ENCODE measurements around the gene PFAS. TPM values are rescaled to one million over a fixed set of nuclear protein-coding genes. Genes with fewer than 3 reads are reported as not detected.

PFAS gene
- total RNA-seq, 1 donor from 2014 or later = 82.6 TPM

GRCh38 chr17:8266648-8267479 lies 17.8 kb downstream of the PFAS start:
- DNase-seq (ENCODE audit: low spot score) = no peak

GRCh38 chr17:8267480-8268147 lies 18.5 kb downstream of the PFAS start:
- DNase-seq (ENCODE audit: low spot score) = no peak

- no peak for DNase-seq (ENCODE audit: low spot score)
Measured at GRCh38 chr17:8268550-8269298, 19.6 kb downstream of the PFAS start.

GRCh38 chr17:8272421-8272820 lies 23.3 kb downstream of the PFAS start:
- DNase-seq (ENCODE audit: low spot score) = no peak

GRCh38 chr17:8273884-8274444 lies 24.9 kb downstream of the PFAS start:
- DNase-seq (ENCODE audit: low spot score) = no peak

GRCh38 chr17:8274816-8275215 lies 25.7 kb downstream of the PFAS start:
- DNase-seq (ENCODE audit: low spot score) = no peak

GRCh38 chr17:8275421-8276290 lies 26.6 kb downstream of the PFAS start:
- DNase-seq (ENCODE audit: low spot score) = no peak

GRCh38 chr17:8277317-8277716 lies 28.2 kb downstream of the PFAS start:
- no peak for DNase-seq (ENCODE audit: low spot score)

- DNase-seq (ENCODE audit: low spot score) = no peak
Measured at GRCh38 chr17:8282345-8282744, 33.3 kb downstream of the PFAS start.

GRCh38 chr17:8283356-8283755 lies 34.3 kb downstream of the PFAS start:
- DNase-seq (ENCODE audit: low spot score) = no peak

- DNase-seq (ENCODE audit: low spot score) = no peak
Measured at GRCh38 chr17:8284126-8284525, 35.0 kb downstream of the PFAS start.

GRCh38 chr17:8285270-8286181 lies 36.4 kb downstream of the PFAS start:
- DNase-seq (ENCODE audit: low spot score) = no peak

- DNase-seq (ENCODE audit: low spot score) = no peak
Measured at GRCh38 chr17:8287651-8288335, 38.7 kb downstream of the PFAS start.

GRCh38 chr17:8288336-8289102 lies 39.4 kb downstream of the PFAS start, which contains the start of gene RANGRF:
RANGRF (plus strand) TSS chr17:8288670; CDS start chr17:8288789, 119 bp downstream.
- peak; percentile 93 for DNase-seq (ENCODE audit: low spot score)

GRCh38 chr17:8289103-8289397 lies 40.0 kb downstream of the PFAS start:
- DNase-seq (ENCODE audit: low spot score) = no peak

GRCh38 chr17:8290043-8290442 lies 41.0 kb downstream of the PFAS start:
- no peak for DNase-seq (ENCODE audit: low spot score)

GRCh38 chr17:8292639-8293395 lies 43.7 kb downstream of the PFAS start:
- DNase-seq (ENCODE audit: low spot score) = no peak

GRCh38 chr17:8294361-8294760 lies 45.3 kb downstream of the PFAS start:
- DNase-seq (ENCODE audit: low spot score) = no peak

Measured in ureter (tissue), 1 donor.